ENCODE results near the gene MAB21L1. TPM values are rescaled to one million over a fixed set of nuclear protein-coding genes. Genes with fewer than 3 reads are reported as not detected.

The MAB21L1 gene
- total RNA-seq, result 371 TPM

DNA sequence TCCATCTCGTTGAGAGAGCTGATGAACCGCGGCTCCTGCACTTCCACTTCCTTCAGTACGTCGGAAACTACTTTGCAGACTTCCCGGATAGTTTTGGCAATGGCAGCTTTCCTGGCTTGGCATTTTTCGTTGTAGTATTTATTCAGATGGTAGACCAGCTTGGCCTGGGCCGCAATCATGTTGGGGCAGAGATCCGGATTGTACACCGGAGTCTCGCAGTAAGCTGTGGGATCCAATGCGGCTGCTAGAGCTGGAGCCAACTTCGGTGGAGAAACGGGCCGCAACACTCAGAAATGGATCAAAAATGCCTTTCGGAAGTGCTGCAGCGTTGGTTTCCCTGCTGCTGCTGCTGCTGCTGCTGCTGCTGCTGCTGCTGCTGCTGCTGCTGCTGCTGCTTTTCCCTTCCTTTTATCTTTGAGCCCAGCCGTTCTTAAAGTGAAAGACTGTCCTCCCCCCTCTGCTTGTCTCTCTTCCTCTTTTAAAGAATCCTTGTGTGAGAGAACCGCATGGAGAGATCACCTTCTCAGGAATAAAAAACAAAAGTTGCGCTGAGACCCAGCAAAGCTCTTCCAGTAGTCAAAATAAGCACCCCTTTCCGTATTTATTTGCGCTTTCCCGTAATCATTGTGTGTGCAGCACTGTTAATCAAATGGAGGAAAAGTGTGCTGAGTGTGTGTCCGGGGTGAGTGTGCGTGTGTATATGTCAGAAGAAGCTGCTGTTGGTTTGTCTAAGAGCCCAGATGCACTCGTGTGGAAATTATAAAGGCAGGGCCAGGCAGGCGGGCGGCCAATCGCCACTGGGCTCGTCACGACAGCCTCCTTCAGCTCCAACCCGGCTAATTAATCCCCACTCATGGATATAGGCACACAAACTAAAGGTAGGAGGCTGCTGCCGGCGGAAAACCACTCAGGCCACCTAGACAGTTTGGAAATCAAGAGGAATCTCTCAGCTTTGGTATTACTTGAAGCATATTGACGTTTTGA lies at the start of gene MAB21L1:
Gene MAB21L1, minus strand, starts transcription at position 730 of the 984 bp plus-strand sequence. Its CDS starts 551 bp downstream, at position 179.

